ENCODE results near the gene TBC1D14. TPM values are rescaled to one million over a fixed set of nuclear protein-coding genes. Genes with fewer than 3 reads are reported as not detected.

TBC1D14 gene
- total and polyA plus RNA-seq, 9 of the 15 experiments (the other 6 are each of a cell fraction or from before 2014, with no cell fraction given), result 2.1 to 59.6 (median 44.8) TPM

- TF ChIP-seq FOXK2 (conservative IDR thresholded peaks at IDR 0.05 in 1 of 2, IDR thresholded peaks at IDR 0.05 in 1 of 2; ENCODE audit: low read depth in 2 of 2), result peak; percentile 95 to 97
- TF ChIP-seq MTA2 (IDR thresholded peaks at IDR 0.05; ENCODE audit: low read depth), result peak; percentile 84
- peak in 1 of 2 experiments; percentile 75; a peak in 2 of 4 replicates for TF ChIP-seq ZMIZ1 (IDR thresholded peaks at IDR 0.05; ENCODE audit: low read depth in 2 of 2, low read length in 2 of 2)
- peak; percentile 92 for TF ChIP-seq TEAD4 (IDR thresholded peaks at IDR 0.05; ENCODE audit: low read length)
- no peak for TF ChIP-seq TEAD4 (CRISPR knock-in tag; IDR thresholded peaks at IDR 0.05; ENCODE audit: borderline replicate concordance)
- TF ChIP-seq CTBP1 (IDR thresholded peaks at IDR 0.05; ENCODE audit: borderline replicate concordance), result peak; percentile 99
- peak; percentile 62; the same call in 1 of the 2 replicates for TF ChIP-seq THAP12 (CRISPR knock-in tag; IDR thresholded peaks at IDR 0.05)
- TF ChIP-seq CLOCK (CRISPR knock-in tag; IDR thresholded peaks at IDR 0.05; ENCODE audit: borderline replicate concordance), result 0 out of 2 replicates have a peak, but pooled peaks have one; percentile 0
- no peak for TF ChIP-seq ZNF764 (CRISPR knock-in tag; IDR thresholded peaks at IDR 0.05; ENCODE audit: low read depth)
- peak; percentile 88 for TF ChIP-seq ELF4 (CRISPR knock-in tag; IDR thresholded peaks at IDR 0.05)
- no peak for TF ChIP-seq CREB3 (tag; conservative IDR thresholded peaks at IDR 0.05; ENCODE audit: low read depth)
Observed at GRCh38 chr4:6916587-6917460, 7.2 kb downstream of the TBC1D14 start (continued).

Data from K562 (cell line).